Neural progenitor cell (in vitro differentiated cells): Measurements from ENCODE around the gene DCUN1D4. TPM values are rescaled to one million over a fixed set of nuclear protein-coding genes. Genes with fewer than 3 reads are reported as not detected.

Experiments used
- DNase-seq: peaks from one replicate; pipeline ENCODE4 v3.0.0-alpha.2; 2016; ENCODE audit warnings: low spot score
- H2AFZ ChIP-seq: fragments of 200-600 bp; sonication (generic); replicated peaks from 2 replicates; pipeline ENCODE4 v1.6.1; 2016; ENCODE audit warnings: antibody characterized with exemption
- H3F3A ChIP-seq: fragments of 200-600 bp; sonication (generic); 2 replicates; pipeline ENCODE4 v1.6.1; 2016; ENCODE audit warnings: antibody characterized with exemption, low read depth
- H3K27ac ChIP-seq: fragments of 200-600 bp; sonication (generic); 2 replicates; pipeline ENCODE4 v1.5.1; 2016; ENCODE audit warnings: mild to moderate bottlenecking
- H3K27me3 ChIP-seq: fragments of 200-600 bp; sonication (generic); 2 replicates; pipeline ENCODE4 v1.6.1; 2016; ENCODE audit warnings: mild to moderate bottlenecking, moderate library complexity
- H3K36me3 ChIP-seq: fragments of 200-600 bp; sonication (generic); 2 replicates; pipeline ENCODE4 v1.5.1; 2016
- H3K4me1 ChIP-seq: fragments of 200-600 bp; sonication (generic); 2 replicates; pipeline ENCODE4 v1.6.1; 2016; ENCODE audit warnings: mixed run types
- H3K4me2 ChIP-seq: fragments of 200-600 bp; sonication (generic); 2 replicates; pipeline ENCODE4 v1.6.1; 2016
- H3K4me3 ChIP-seq: fragments of 200-600 bp; sonication (generic); 2 replicates; pipeline ENCODE4 v1.5.1; 2016
- H3K79me2 ChIP-seq: fragments of 200-600 bp; sonication (generic); 2 replicates; pipeline ENCODE4 v1.6.1; 2016; ENCODE audit warnings: low read depth
- H3K9ac ChIP-seq: fragments of 200-600 bp; sonication (generic); 2 replicates; pipeline ENCODE4 v1.6.1; 2016
- H3K9me3 ChIP-seq: fragments of 200-600 bp; sonication (generic); 2 replicates; pipeline ENCODE4 v1.5.1; 2016; ENCODE audit warnings: low read depth
- H4K20me1 ChIP-seq: fragments of 200-600 bp; sonication (generic); 2 replicates; pipeline ENCODE4 v1.6.1; 2016; ENCODE audit warnings: low read depth
- H3K27ac Mint-ChIP-seq: 3 replicates; pipeline ENCODE4 v1.8.0; 2021; ENCODE audit warnings: mixed read lengths
- H3K27me3 Mint-ChIP-seq: 2 replicates; pipeline ENCODE4 v1.8.0; 2022; ENCODE audit warnings: low read depth, mild to moderate bottlenecking, inconsistent platforms, moderate library complexity, mixed read lengths; ENCODE audit not compliant: insufficient read depth
- H3K36me3 Mint-ChIP-seq: 3 replicates; pipeline ENCODE4 v1.8.0; 2021; ENCODE audit warnings: mixed read lengths
- H3K4me1 Mint-ChIP-seq: 3 replicates; pipeline ENCODE4 v1.8.0; 2021; ENCODE audit warnings: mixed read lengths
- H3K4me3 Mint-ChIP-seq: 3 replicates; pipeline ENCODE4 v1.8.0; 2021; ENCODE audit warnings: mild to moderate bottlenecking, moderate library complexity, mixed read lengths
- H3K9me3 Mint-ChIP-seq: 3 replicates; pipeline ENCODE4 v1.8.0; 2020; ENCODE audit warnings: mixed read lengths
- CTCF ChIP-seq: fragments of 200-600 bp; sonication (generic); IDR thresholded peaks from 2 replicates; pipeline ENCODE4 v1.5.1; 2017; ENCODE audit warnings: antibody characterized with exemption, mild to moderate bottlenecking
- EZH2 ChIP-seq: fragments of 200-600 bp; sonication (generic); IDR thresholded peaks from 2 replicates; pipeline ENCODE4 v1.6.1; 2017; ENCODE audit warnings: antibody characterized with exemption, mild to moderate bottlenecking, moderate library complexity
- EZH2phosphoT487 ChIP-seq: fragments of 200-600 bp; sonication (generic); IDR thresholded peaks from 2 replicates; pipeline ENCODE4 v1.6.1; 2017; ENCODE audit warnings: antibody characterized with exemption
- total RNA-seq: library from RNA; depleted of rRNA; stranded (reverse); fragments of >200 nt; gene quantifications from 2 replicates; pipeline ENCODE4 v1.2.3, GENCODE V29; 2015; ENCODE audit warnings: low replicate concordance

The DCUN1D4 gene
- total RNA-seq, 1 donor from 2014 or later = 180 TPM

GRCh38 chr4:51880016-51880915, 37.3 kb downstream of the DCUN1D4 start:
- Mint-ChIP-seq H3K4me1 (peaks cover 22% of the 10 kb centered on the region), H3K36me3 (peaks cover 59% of the 10 kb centered on the region), H3K9me3 (peaks cover 4% of the 10 kb centered on the region), H3K27me3 (peaks cover 3% of the 10 kb centered on the region), H3K4me3 (no peak overlapping the region), H3K27ac (no peak overlapping the region)
- H3K27ac ChIP-seq = peak overlapping the region; percentile 51
- peaks cover 60% of the 10 kb centered on the region for H3F3A ChIP-seq
- no peak for TF ChIP-seq EZH2phosphoT487
- TF ChIP-seq EZH2 = no peak
- TF ChIP-seq CTCF = no peak
- DNase-seq = no peak
- H3K9ac ChIP-seq = no peak overlapping the region
- no peaks in the 10 kb centered on the region for H3K9me3 ChIP-seq
- no peak overlapping the region for H2AFZ ChIP-seq
- H3K4me3 ChIP-seq = no peak overlapping the region
- H3K4me2 ChIP-seq = no peak overlapping the region
- no peaks in the 10 kb centered on the region for H3K27me3 ChIP-seq
- H3K36me3 ChIP-seq = peaks cover 25% of the 10 kb centered on the region
- no peaks in the 10 kb centered on the region for H4K20me1 ChIP-seq
- peaks cover 26% of the 10 kb centered on the region for H3K4me1 ChIP-seq
- peaks cover 11% of the 10 kb centered on the region for H3K79me2 ChIP-seq

GRCh38 chr4:51884055-51884454, 41.1 kb downstream of the DCUN1D4 start:
- H3F3A ChIP-seq = peaks cover 70% of the 10 kb centered on the region
- no peaks in the 10 kb centered on the region for H4K20me1 ChIP-seq
- no peaks in the 10 kb centered on the region for H3K9me3 ChIP-seq
- DNase-seq = peak; percentile 55
- H3K27ac ChIP-seq = peak overlapping the region; percentile 93
- no peak overlapping the region for H3K4me3 ChIP-seq
- H3K4me3 Mint-ChIP-seq = no peak overlapping the region
- no peak overlapping the region for H3K9ac ChIP-seq
- H3K27ac Mint-ChIP-seq = peak overlapping the region; percentile 67
- H3K27me3 ChIP-seq = no peaks in the 10 kb centered on the region
- H3K4me2 ChIP-seq = peak overlapping the region; percentile 66
- peaks cover 30% of the 10 kb centered on the region for H3K36me3 ChIP-seq
- peaks cover 23% of the 10 kb centered on the region for H3K4me1 Mint-ChIP-seq
- TF ChIP-seq CTCF (peak; percentile 12), EZH2 (no peak), EZH2phosphoT487 (no peak)
- H3K4me1 ChIP-seq = peaks cover 44% of the 10 kb centered on the region
- no peaks in the 10 kb centered on the region for H3K27me3 Mint-ChIP-seq
- H3K79me2 ChIP-seq = peaks cover 38% of the 10 kb centered on the region
- no peak overlapping the region for H2AFZ ChIP-seq
- H3K36me3 Mint-ChIP-seq = peaks cover 55% of the 10 kb centered on the region
- peaks cover 4% of the 10 kb centered on the region for H3K9me3 Mint-ChIP-seq

GRCh38 chr4:51884606-51885005, 41.7 kb downstream of the DCUN1D4 start:
- H3K36me3 Mint-ChIP-seq = peaks cover 55% of the 10 kb centered on the region

More at GRCh38 chr4:51884606-51885005, 41.7 kb downstream of the DCUN1D4 start:
- TF ChIP-seq EZH2 (no peak), EZH2phosphoT487 (no peak), CTCF (no peak)
- peaks cover 69% of the 10 kb centered on the region for H3F3A ChIP-seq
- Mint-ChIP-seq H3K27me3 (no peaks in the 10 kb centered on the region), H3K9me3 (peaks cover 4% of the 10 kb centered on the region), H3K4me3 (no peak overlapping the region), H3K4me1 (peaks cover 23% of the 10 kb centered on the region), H3K27ac (peak overlapping the region; percentile 67)
- no peak overlapping the region for H3K9ac ChIP-seq
- no peaks in the 10 kb centered on the region for H3K27me3 ChIP-seq
- peak; percentile 60 for DNase-seq
- no peak overlapping the region for H2AFZ ChIP-seq
- H3K27ac ChIP-seq = peak overlapping the region; percentile 93
- peak overlapping the region; percentile 66 for H3K4me2 ChIP-seq
- H3K36me3 ChIP-seq = peaks cover 36% of the 10 kb centered on the region
- H3K4me1 ChIP-seq = peaks cover 49% of the 10 kb centered on the region
- H4K20me1 ChIP-seq = no peaks in the 10 kb centered on the region
- peak overlapping the region; percentile 16 for H3K4me3 ChIP-seq
- peaks cover 44% of the 10 kb centered on the region for H3K79me2 ChIP-seq
- H3K9me3 ChIP-seq = no peaks in the 10 kb centered on the region
